PC-9 (cell line): ENCODE measurements around the gene XXYLT1.

Experiments used
- CTCF ChIP-seq: fragments of 200-600 bp; sonication (generic); conservative IDR thresholded peaks from 2 replicates; pipeline ENCODE4 v1.6.1; 2017; ENCODE audit warnings: mixed run types, antibody characterized with exemption, mild to moderate bottlenecking, moderate library complexity
- EZH2 ChIP-seq: fragments of 200-600 bp; sonication (generic); IDR thresholded peaks from 2 replicates; pipeline ENCODE4 v1.8.0; 2017; ENCODE audit warnings: antibody characterized with exemption, low read depth

GRCh38 chr3:195261925-195262324 is 9.0 kb downstream of the XXYLT1 start:
- no peak for TF ChIP-seq CTCF
- TF ChIP-seq EZH2 = no peak
